WTC11 (cell line): ENCODE measurements around the gene RYR2. TPM values are rescaled to one million over a fixed set of nuclear protein-coding genes. Genes with fewer than 3 reads are reported as not detected.

Source experiments
- ATAC-seq: fragments of 200-7000 bp; cut with Tn5 transposase; 2 replicates; pipeline ENCODE4 v1.10.0; 2021; ENCODE audit warnings: mild to moderate bottlenecking, moderate library complexity
- CTCF ChIA-PET: fragments of 300-600 bp; sonication (Branson Sonifier 250); formaldehyde crosslinking; loops from one replicate; lab custom pipeline; 2021; ENCODE audit warnings: antibody characterized with exemption; lab: Charles Lee
- POLR2A ChIA-PET: fragments of 350-600 bp; sonication (Branson Sonifier 250); formaldehyde crosslinking; loops from one replicate; lab custom pipeline; 2021; ENCODE audit warnings: antibody characterized with exemption; lab: Charles Lee
- DNase-seq: peaks from one replicate; pipeline ENCODE4 v3.0.0; 2021; ENCODE audit warnings: low spot score
- H3K27ac Mint-ChIP-seq: 2 replicates; pipeline ENCODE4 v1.8.0; 2021; ENCODE audit warnings: mixed read lengths
- H3K27me3 Mint-ChIP-seq: 2 replicates; pipeline ENCODE4 v1.8.0; 2021; ENCODE audit warnings: low read depth, mild to moderate bottlenecking, moderate library complexity, mixed read lengths
- H3K36me3 Mint-ChIP-seq: 2 replicates; pipeline ENCODE4 v1.8.0; 2021; ENCODE audit warnings: mixed read lengths
- H3K4me1 Mint-ChIP-seq: 2 replicates; pipeline ENCODE4 v1.8.0; 2022; ENCODE audit warnings: mixed read lengths
- H3K4me3 Mint-ChIP-seq: 2 replicates; pipeline ENCODE4 v1.8.0; 2021; ENCODE audit warnings: mild to moderate bottlenecking, moderate library complexity, mixed read lengths
- H3K9me3 Mint-ChIP-seq: 2 replicates; pipeline ENCODE4 v1.8.0; 2021; ENCODE audit warnings: mixed read lengths
- CBFB ChIP-seq: sonication (generic); formaldehyde crosslinking; IDR thresholded peaks from 2 replicates; pipeline ENCODE4 v1.8.1; 2022; ENCODE audit warnings: mild to moderate bottlenecking, low read depth, missing genetic modification reagents
- CREB1 ChIP-seq: sonication (generic); formaldehyde crosslinking; IDR thresholded peaks from 2 replicates; pipeline ENCODE4 v1.8.0; 2023; ENCODE audit warnings: mild to moderate bottlenecking, missing genetic modification reagents
- CTCF ChIP-seq: fragments of 200-600 bp; IDR thresholded peaks from 2 replicates; pipeline ENCODE4 v1.8.0; 2022; ENCODE audit warnings: antibody characterized with exemption
- ESRRA ChIP-seq: sonication (generic); formaldehyde crosslinking; IDR thresholded peaks from 2 replicates; pipeline ENCODE4 v1.8.1; 2022; ENCODE audit warnings: mild to moderate bottlenecking, missing genetic modification reagents, borderline replicate concordance
- GABPB1 ChIP-seq: sonication (generic); formaldehyde crosslinking; IDR thresholded peaks from 2 replicates; pipeline ENCODE4 v1.8.1; 2023; ENCODE audit warnings: mild to moderate bottlenecking, missing genetic modification reagents
- JUN ChIP-seq: sonication (generic); formaldehyde crosslinking; IDR thresholded peaks from 2 replicates; pipeline ENCODE4 v1.8.0; 2023; ENCODE audit warnings: mild to moderate bottlenecking, missing genetic modification reagents
- KAT7 ChIP-seq: sonication (generic); formaldehyde crosslinking; IDR thresholded peaks from 2 replicates; pipeline ENCODE4 v1.8.1; 2023; ENCODE audit warnings: missing genetic modification reagents, mild to moderate bottlenecking, borderline replicate concordance
- MYBL2 ChIP-seq: sonication (generic); formaldehyde crosslinking; IDR thresholded peaks from 2 replicates; pipeline ENCODE4 v1.8.1; 2023; ENCODE audit warnings: mild to moderate bottlenecking, moderate library complexity, missing genetic modification reagents
- NR1H2 ChIP-seq: sonication (generic); formaldehyde crosslinking; IDR thresholded peaks from 2 replicates; pipeline ENCODE4 v1.9.0; 2021; ENCODE audit warnings: mild to moderate bottlenecking, moderate library complexity, missing genetic modification reagents
- RORB ChIP-seq: fragments of 250-450 bp; sonication (Bioruptor Pico); IDR thresholded peaks from 2 replicates; pipeline ENCODE4 v1.9.0; 2021; ENCODE audit warnings: mild to moderate bottlenecking
- SMAD3 ChIP-seq: sonication (generic); formaldehyde crosslinking; IDR thresholded peaks from 2 replicates; pipeline ENCODE4 v1.8.0; 2022; ENCODE audit warnings: missing genetic modification reagents, mild to moderate bottlenecking, borderline replicate concordance
- SP1 ChIP-seq: sonication (generic); formaldehyde crosslinking; conservative IDR thresholded peaks from 2 replicates; pipeline ENCODE4 v1.8.1; 2022; ENCODE audit warnings: missing genetic modification reagents
- ZBTB21 ChIP-seq: sonication (generic); formaldehyde crosslinking; IDR thresholded peaks from 2 replicates; pipeline ENCODE4 v1.8.1; 2023; ENCODE audit warnings: mild to moderate bottlenecking, missing genetic modification reagents, borderline replicate concordance
- ZNF396 ChIP-seq: fragments of 250-450 bp; sonication (Bioruptor Pico); IDR thresholded peaks from 2 replicates; pipeline ENCODE4 v1.8.0; 2021; ENCODE audit warnings: mild to moderate bottlenecking, moderate library complexity, borderline replicate concordance
- ZNF423 ChIP-seq: fragments of 250-450 bp; sonication (Bioruptor Pico); IDR thresholded peaks from 2 replicates; pipeline ENCODE4 v2.1.2; 2022; ENCODE audit warnings: mild to moderate bottlenecking, moderate library complexity
- ZNF512 ChIP-seq: sonication (generic); formaldehyde crosslinking; IDR thresholded peaks from 2 replicates; pipeline ENCODE4 v1.8.1; 2022; ENCODE audit warnings: missing genetic modification reagents, borderline replicate concordance
- total RNA-seq: library from RNA; stranded (reverse); gene quantifications from 3 replicates; pipeline ENCODE4 v1.2.3, GENCODE V29; 2021
- TF ChIP-seq, protein P1 (sequence below): sonication (generic); formaldehyde crosslinking; IDR thresholded peaks from 2 replicates; pipeline ENCODE4 v1.8.1; 2022; ENCODE audit warnings: mild to moderate bottlenecking, missing genetic modification reagents, moderate library complexity, borderline replicate concordance
- TF ChIP-seq, protein P2 (sequence below): sonication (generic); formaldehyde crosslinking; IDR thresholded peaks from 2 replicates; pipeline ENCODE4 v1.8.1; 2023; ENCODE audit warnings: mild to moderate bottlenecking, missing genetic modification reagents, borderline replicate concordance
- TF ChIP-seq, protein P3 (sequence below): fragments of 250-450 bp; sonication (Bioruptor Pico); IDR thresholded peaks from 2 replicates; pipeline ENCODE4 v1.9.0; 2021; ENCODE audit warnings: mild to moderate bottlenecking
- TF ChIP-seq, protein P4 (sequence below): sonication (generic); formaldehyde crosslinking; IDR thresholded peaks from 2 replicates; pipeline ENCODE4 v1.8.1; 2023; ENCODE audit warnings: mild to moderate bottlenecking, moderate library complexity, missing genetic modification reagents

Gene RYR2
- total RNA-seq, 1 experiment from 2014 or later, result 7.9 TPM

DNA sequence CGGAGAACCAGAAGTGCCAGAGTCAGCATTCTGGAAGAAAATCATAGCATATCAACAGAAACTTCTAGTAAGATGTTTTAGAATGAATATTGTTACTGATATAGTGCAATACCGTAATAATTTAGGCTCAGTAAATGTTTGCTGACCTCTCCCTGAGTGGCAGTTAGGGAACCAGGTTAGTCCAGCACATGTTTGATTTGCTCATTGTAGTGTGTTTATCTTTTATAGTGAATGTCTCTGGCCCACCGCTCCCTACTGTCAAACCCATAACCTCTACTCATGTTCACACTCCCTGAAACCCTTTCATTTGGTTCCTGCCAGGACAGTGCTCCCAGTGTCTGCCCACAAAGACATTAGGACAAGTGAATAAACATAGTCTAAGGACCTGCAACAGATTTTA, 746.1 kb downstream of the RYR2 start (continued):
- no peak for TF ChIP-seq ESRRA (CRISPR knock-in tag)
- no peak for TF ChIP-seq GABPB1 (CRISPR knock-in tag)
- TF ChIP-seq KAT7 (CRISPR knock-in tag), result no peak
- no peak for TF ChIP-seq SP1 (CRISPR knock-in tag)
- TF ChIP-seq, protein P1, sequence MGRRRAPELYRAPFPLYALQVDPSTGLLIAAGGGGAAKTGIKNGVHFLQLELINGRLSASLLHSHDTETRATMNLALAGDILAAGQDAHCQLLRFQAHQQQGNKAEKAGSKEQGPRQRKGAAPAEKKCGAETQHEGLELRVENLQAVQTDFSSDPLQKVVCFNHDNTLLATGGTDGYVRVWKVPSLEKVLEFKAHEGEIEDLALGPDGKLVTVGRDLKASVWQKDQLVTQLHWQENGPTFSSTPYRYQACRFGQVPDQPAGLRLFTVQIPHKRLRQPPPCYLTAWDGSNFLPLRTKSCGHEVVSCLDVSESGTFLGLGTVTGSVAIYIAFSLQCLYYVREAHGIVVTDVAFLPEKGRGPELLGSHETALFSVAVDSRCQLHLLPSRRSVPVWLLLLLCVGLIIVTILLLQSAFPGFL (CRISPR knock-in tag), result no peak
- TF ChIP-seq NR1H2 (CRISPR knock-in tag), result no peak
- TF ChIP-seq, protein P2, sequence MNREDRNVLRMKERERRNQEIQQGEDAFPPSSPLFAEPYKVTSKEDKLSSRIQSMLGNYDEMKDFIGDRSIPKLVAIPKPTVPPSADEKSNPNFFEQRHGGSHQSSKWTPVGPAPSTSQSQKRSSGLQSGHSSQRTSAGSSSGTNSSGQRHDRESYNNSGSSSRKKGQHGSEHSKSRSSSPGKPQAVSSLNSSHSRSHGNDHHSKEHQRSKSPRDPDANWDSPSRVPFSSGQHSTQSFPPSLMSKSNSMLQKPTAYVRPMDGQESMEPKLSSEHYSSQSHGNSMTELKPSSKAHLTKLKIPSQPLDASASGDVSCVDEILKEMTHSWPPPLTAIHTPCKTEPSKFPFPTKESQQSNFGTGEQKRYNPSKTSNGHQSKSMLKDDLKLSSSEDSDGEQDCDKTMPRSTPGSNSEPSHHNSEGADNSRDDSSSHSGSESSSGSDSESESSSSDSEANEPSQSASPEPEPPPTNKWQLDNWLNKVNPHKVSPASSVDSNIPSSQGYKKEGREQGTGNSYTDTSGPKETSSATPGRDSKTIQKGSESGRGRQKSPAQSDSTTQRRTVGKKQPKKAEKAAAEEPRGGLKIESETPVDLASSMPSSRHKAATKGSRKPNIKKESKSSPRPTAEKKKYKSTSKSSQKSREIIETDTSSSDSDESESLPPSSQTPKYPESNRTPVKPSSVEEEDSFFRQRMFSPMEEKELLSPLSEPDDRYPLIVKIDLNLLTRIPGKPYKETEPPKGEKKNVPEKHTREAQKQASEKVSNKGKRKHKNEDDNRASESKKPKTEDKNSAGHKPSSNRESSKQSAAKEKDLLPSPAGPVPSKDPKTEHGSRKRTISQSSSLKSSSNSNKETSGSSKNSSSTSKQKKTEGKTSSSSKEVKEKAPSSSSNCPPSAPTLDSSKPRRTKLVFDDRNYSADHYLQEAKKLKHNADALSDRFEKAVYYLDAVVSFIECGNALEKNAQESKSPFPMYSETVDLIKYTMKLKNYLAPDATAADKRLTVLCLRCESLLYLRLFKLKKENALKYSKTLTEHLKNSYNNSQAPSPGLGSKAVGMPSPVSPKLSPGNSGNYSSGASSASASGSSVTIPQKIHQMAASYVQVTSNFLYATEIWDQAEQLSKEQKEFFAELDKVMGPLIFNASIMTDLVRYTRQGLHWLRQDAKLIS (CRISPR knock-in tag), result no peak
- no peak for TF ChIP-seq ZNF423 (CRISPR knock-in tag)
- no peak for TF ChIP-seq MYBL2 (CRISPR knock-in tag)
- TF ChIP-seq RORB (CRISPR knock-in tag), result no peak

- H3K36me3 Mint-ChIP-seq, result no peaks in the 10 kb centered on the region
- DNase-seq (no peak), ATAC-seq (no peak)
- H3K27ac Mint-ChIP-seq, result no peak overlapping the region
- CTCF ChIA-PET, result interaction anchor here (0.7 to 1.5 kb wide), 3 partner anchors 10 to 1038 kb away, joined by 3 to 6 read pairs (median 5); no protein-coding TSS in a partner anchor
- H3K9me3 Mint-ChIP-seq, result no peaks in the 10 kb centered on the region
- POLR2A ChIA-PET, result no interaction called here
- H3K4me3 Mint-ChIP-seq, result no peak overlapping the region
- H3K27me3 Mint-ChIP-seq, result no peaks in the 10 kb centered on the region
- TF ChIP-seq CREB1 (CRISPR knock-in tag), result no peak
- TF ChIP-seq, protein P1 (CRISPR knock-in tag), result no peak
- no peak for TF ChIP-seq CBFB (CRISPR knock-in tag)
- no peak for TF ChIP-seq CTCF
- no peak for TF ChIP-seq ZBTB21
- no peak for TF ChIP-seq RORB (CRISPR knock-in tag)
- TF ChIP-seq ZNF512 (CRISPR knock-in tag), result no peak
- TF ChIP-seq SMAD3 (CRISPR knock-in tag), result no peak
- TF ChIP-seq ZNF396, result no peak
- TF ChIP-seq JUN, result no peak
- TF ChIP-seq, protein P3, sequence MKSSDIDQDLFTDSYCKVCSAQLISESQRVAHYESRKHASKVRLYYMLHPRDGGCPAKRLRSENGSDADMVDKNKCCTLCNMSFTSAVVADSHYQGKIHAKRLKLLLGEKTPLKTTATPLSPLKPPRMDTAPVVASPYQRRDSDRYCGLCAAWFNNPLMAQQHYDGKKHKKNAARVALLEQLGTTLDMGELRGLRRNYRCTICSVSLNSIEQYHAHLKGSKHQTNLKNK (CRISPR knock-in tag), result no peak
- TF ChIP-seq, protein P4, sequence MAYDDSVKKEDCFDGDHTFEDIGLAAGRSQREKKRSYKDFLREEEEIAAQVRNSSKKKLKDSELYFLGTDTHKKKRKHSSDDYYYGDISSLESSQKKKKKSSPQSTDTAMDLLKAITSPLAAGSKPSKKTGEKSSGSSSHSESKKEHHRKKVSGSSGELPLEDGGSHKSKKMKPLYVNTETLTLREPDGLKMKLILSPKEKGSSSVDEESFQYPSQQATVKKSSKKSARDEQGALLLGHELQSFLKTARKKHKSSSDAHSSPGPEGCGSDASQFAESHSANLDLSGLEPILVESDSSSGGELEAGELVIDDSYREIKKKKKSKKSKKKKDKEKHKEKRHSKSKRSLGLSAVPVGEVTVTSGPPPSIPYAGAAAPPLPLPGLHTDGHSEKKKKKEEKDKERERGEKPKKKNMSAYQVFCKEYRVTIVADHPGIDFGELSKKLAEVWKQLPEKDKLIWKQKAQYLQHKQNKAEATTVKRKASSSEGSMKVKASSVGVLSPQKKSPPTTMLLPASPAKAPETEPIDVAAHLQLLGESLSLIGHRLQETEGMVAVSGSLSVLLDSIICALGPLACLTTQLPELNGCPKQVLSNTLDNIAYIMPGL (CRISPR knock-in tag), result no peak
- TF ChIP-seq SP1 (CRISPR knock-in tag), result no peak
- H3K4me1 Mint-ChIP-seq, result peaks cover 14% of the 10 kb centered on the region
Measured at GRCh38 chr1:237789619-237790018, 747.6 kb downstream of the RYR2 start.
